Measurements from ENCODE around the gene TNNC1.

GRCh38 chr3:52492059-52492458 is 38.2 kb upstream of the TNNC1 start:
- TF ChIP-seq CTCF (IDR thresholded peaks at IDR 0.05; ENCODE audit: insufficient read depth, low read depth, low read length), result no peak
- TF ChIP-seq EZH2 (IDR thresholded peaks at IDR 0.05; ENCODE audit: insufficient read depth, low read length), result no peak

Measured in astrocyte (in vitro differentiated cells and primary cell).